Measurements from ENCODE around the gene RACK1. TPM values are rescaled to one million over a fixed set of nuclear protein-coding genes. Genes with fewer than 3 reads are reported as not detected.

RACK1 gene
- total and polyA plus RNA-seq, 2 of the 13 experiments (the other 11 are each of a cell fraction or from before 2014, with no cell fraction given), result 2,514 to 6,141 TPM

- TF ChIP-seq ZNF512B (CRISPR knock-in tag; IDR thresholded peaks at IDR 0.05; ENCODE audit: borderline replicate concordance) (peak; percentile 71; the same call in 1 of the 2 replicates), ZFP41 (CRISPR knock-in tag; IDR thresholded peaks at IDR 0.05; ENCODE audit: borderline replicate concordance) (peak; percentile 9; the same call in 1 of the 2 replicates), HMG20B (CRISPR knock-in tag; conservative IDR thresholded peaks at IDR 0.05) (0 out of 2 replicates have a peak, but pooled peaks have one; percentile 9), IKZF4 (CRISPR knock-in tag; IDR thresholded peaks at IDR 0.05; ENCODE audit: borderline replicate concordance, low read depth, not compliant biosample characterization) (peak; percentile 53), ZBTB7A (CRISPR knock-in tag; IDR thresholded peaks at IDR 0.05) (peak; percentile 6; the same call in 1 of the 2 replicates), ZKSCAN8 (CRISPR knock-in tag; IDR thresholded peaks at IDR 0.05; ENCODE audit: borderline replicate concordance) (no peak), E2F2 (CRISPR knock-in tag; IDR thresholded peaks at IDR 0.05; ENCODE audit: borderline replicate concordance) (0 out of 2 replicates have a peak, but pooled peaks have one; percentile 8), ZSCAN25 (CRISPR knock-in tag; IDR thresholded peaks at IDR 0.05) (no peak), MYC (CRISPR knock-in tag; IDR thresholded peaks at IDR 0.05; ENCODE audit: borderline replicate concordance) (peak; percentile 61; the same call in 1 of the 2 replicates), ZNF660 (CRISPR knock-in tag; IDR thresholded peaks at IDR 0.05; ENCODE audit: borderline replicate concordance, low read depth) (no peak), KIAA2018 (CRISPR knock-in tag; IDR thresholded peaks at IDR 0.05; ENCODE audit: borderline replicate concordance) (peak; percentile 16; the same call in 1 of the 2 replicates), XRCC5 (optimal IDR thresholded peaks at IDR 0.05; ENCODE audit: low read length) (peak; percentile 8), TIGD3 (CRISPR knock-in tag; IDR thresholded peaks at IDR 0.05; ENCODE audit: borderline replicate concordance) (peak; percentile 69; the same call in 1 of the 2 replicates)
These were observed 52.8 kb downstream of the RACK1 start (continued) for GRCh38 chr5:181190711-181191525.

Data from HepG2 (cell line).